Muscle of leg (tissue), 11 donors: Measurements from ENCODE around the gene ZNF644. TPM values are rescaled to one million over a fixed set of nuclear protein-coding genes. Genes with fewer than 3 reads are reported as not detected.
A peak's percentile ranks its signal among the peaks of the same experiment; 100 is the strongest.

ENCODE experiments used
- DNase-seq: peaks from one replicate; pipeline ENCODE4 v3.0.0; 2013
- H3K27ac ChIP-seq: one replicate; pipeline ENCODE4 v1.5.1; 2013; ENCODE audit warnings: mild to moderate bottlenecking, low read length, control low read depth
- H3K27me3 ChIP-seq: one replicate; pipeline ENCODE4 v1.6.1; 2013; ENCODE audit warnings: low read length; ENCODE audit not compliant: control insufficient read depth, insufficient read depth
- H3K36me3 ChIP-seq: one replicate; pipeline ENCODE4 v1.6.1; 2013; ENCODE audit warnings: low read length; ENCODE audit not compliant: control insufficient read depth, insufficient read depth
- H3K4me1 ChIP-seq: one replicate; pipeline ENCODE4 v1.6.1; 2013; ENCODE audit warnings: low read length; ENCODE audit not compliant: control insufficient read depth, insufficient read depth
- H3K4me3 ChIP-seq: one replicate; pipeline ENCODE4 v1.5.1; 2013; ENCODE audit warnings: low read length, control low read depth
- H3K9me3 ChIP-seq: replicated peaks from 2 replicates; pipeline ENCODE4 v1.6.1; 2013; ENCODE audit warnings: low read depth, low read length; ENCODE audit not compliant: control insufficient read depth
- WGBS: methylation state at CpG from one replicate; pipeline ENCODE4 v1.1.5; 2013; ENCODE audit warnings: missing lambda C conversion rate; ENCODE audit not compliant: insufficient coverage; 5-methylcytosine and 5-hydroxymethylcytosine counted together
- polyA plus RNA-seq, 8 donors: library from polyadenylated mRNA; unstranded; fragments of 120-200 nt; gene quantifications; one replicate each; pipeline versions ENCODE4 v1.2.1 to v1.2.3, GENCODE V29; 2013; ENCODE audit warnings: inconsistent platforms in 1 of 8, low replicate concordance in 1 of 8; ENCODE audit not compliant: insufficient read length in 8 of 8, insufficient read depth in 1 of 8
- total RNA-seq: library from RNA; stranded (reverse); fragments of 120-200 nt; gene quantifications from one replicate; pipeline ENCODE4 v1.2.4, GENCODE V29; 2013

The ZNF644 gene
- total and polyA plus RNA-seq, 9 donors = 26.1 to 65.6 (median 38.0) TPM

- H3K9me3 ChIP-seq = no peaks in the 10 kb centered on the region
- H3K4me1 ChIP-seq = peaks cover 6% of the 10 kb centered on the region
- H3K27ac ChIP-seq = no peak overlapping the region
- 100% methylated on average over 3 of the region's 4 CpGs for WGBS
- H3K27me3 ChIP-seq = no peaks in the 10 kb centered on the region
- no peaks in the 10 kb centered on the region for H3K36me3 ChIP-seq
- no peak overlapping the region for H3K4me3 ChIP-seq
- no peak for DNase-seq
These were observed 4.5 kb upstream of the ZNF644 start for GRCh38 chr1:91026320-91026719.

GRCh38 chr1:91024481-91025119, 2.8 kb upstream of the ZNF644 start:
- 38% methylated on average over 1 of the region's 3 CpGs for WGBS

GRCh38 chr1:91022518-91022929, 689 bp upstream of the ZNF644 start:
- no peaks in the 10 kb centered on the region for H3K36me3 ChIP-seq
- H3K27ac ChIP-seq = peak overlapping the region; percentile 100
- DNase-seq = no peak
- WGBS = no CpG with 5 or more reads among the region's 6 CpGs
- H3K27me3 ChIP-seq = no peaks in the 10 kb centered on the region
- H3K9me3 ChIP-seq = no peaks in the 10 kb centered on the region
- peaks cover 8% of the 10 kb centered on the region for H3K4me1 ChIP-seq
- peak overlapping the region; percentile 93 for H3K4me3 ChIP-seq

More at GRCh38 chr1:91024481-91025119, 2.8 kb upstream of the ZNF644 start:
- no peaks in the 10 kb centered on the region for H3K9me3 ChIP-seq
- H3K36me3 ChIP-seq = no peaks in the 10 kb centered on the region
- H3K4me3 ChIP-seq = no peak overlapping the region
- H3K27me3 ChIP-seq = no peaks in the 10 kb centered on the region
- H3K4me1 ChIP-seq = peaks cover 6% of the 10 kb centered on the region
- no peak overlapping the region for H3K27ac ChIP-seq
- peak; percentile 20 for DNase-seq

- Histone ChIP-seq H3K27me3 (no peaks in the 10 kb centered on the region), H3K27ac (peak overlapping the region; percentile 100), H3K36me3 (no peaks in the 10 kb centered on the region), H3K4me3 (peak overlapping the region; percentile 93), H3K4me1 (peaks cover 8% of the 10 kb centered on the region), H3K9me3 (no peaks in the 10 kb centered on the region)
- DNase-seq = peak; percentile 92
- 2% methylated on average over 14 of the region's 33 CpGs for WGBS
These were observed 709 bp downstream of the ZNF644 start for GRCh38 chr1:91020967-91021685.

- H3K4me3 ChIP-seq = peak overlapping the region; percentile 93
- DNase-seq = peak; percentile 59
- peaks cover 8% of the 10 kb centered on the region for H3K4me1 ChIP-seq
- H3K9me3 ChIP-seq = no peaks in the 10 kb centered on the region
- H3K36me3 ChIP-seq = no peaks in the 10 kb centered on the region
- WGBS = no CpG with 5 or more reads among the region's 4 CpGs
- no peaks in the 10 kb centered on the region for H3K27me3 ChIP-seq
- H3K27ac ChIP-seq = peak overlapping the region; percentile 100
These were observed 1.3 kb downstream of the ZNF644 start for GRCh38 chr1:91020486-91020885.

- no peaks in the 10 kb centered on the region for H3K9me3 ChIP-seq
- peaks cover 8% of the 10 kb centered on the region for H3K4me1 ChIP-seq
- H3K27me3 ChIP-seq = no peaks in the 10 kb centered on the region
- no peak overlapping the region for H3K4me3 ChIP-seq
- no CpG with 5 or more reads among the region's 2 CpGs for WGBS
- DNase-seq = peak; percentile 30
- H3K27ac ChIP-seq = no peak overlapping the region
- H3K36me3 ChIP-seq = no peaks in the 10 kb centered on the region
These were observed 3.8 kb downstream of the ZNF644 start for GRCh38 chr1:91018006-91018405.

- Histone ChIP-seq H3K4me1 (peaks cover 2% of the 10 kb centered on the region), H3K27me3 (no peaks in the 10 kb centered on the region), H3K9me3 (no peaks in the 10 kb centered on the region), H3K27ac (no peak overlapping the region), H3K4me3 (no peak overlapping the region), H3K36me3 (peaks cover 3% of the 10 kb centered on the region)
- DNase-seq = no peak
These were observed 5.9 kb downstream of the ZNF644 start for GRCh38 chr1:91015794-91016550.

GRCh38 chr1:91015358-91015780, 6.5 kb downstream of the ZNF644 start:
- peaks cover 3% of the 10 kb centered on the region for H3K36me3 ChIP-seq
- DNase-seq = no peak
- H3K27ac ChIP-seq = no peak overlapping the region
- H3K9me3 ChIP-seq = no peaks in the 10 kb centered on the region
- 60% methylated on average over 1 of the region's 4 CpGs for WGBS
- no peaks in the 10 kb centered on the region for H3K27me3 ChIP-seq
- H3K4me3 ChIP-seq = no peak overlapping the region
- H3K4me1 ChIP-seq = peaks cover 2% of the 10 kb centered on the region

- H3K4me1 ChIP-seq = peaks cover under 1% of the 10 kb centered on the region
- no CpG with 5 or more reads among the region's 1 CpG for WGBS
- H3K4me3 ChIP-seq = no peak overlapping the region
- H3K9me3 ChIP-seq = no peaks in the 10 kb centered on the region
- peaks cover 3% of the 10 kb centered on the region for H3K36me3 ChIP-seq
- no peaks in the 10 kb centered on the region for H3K27me3 ChIP-seq
- DNase-seq = no peak
- H3K27ac ChIP-seq = no peak overlapping the region
These were observed 7.4 kb downstream of the ZNF644 start for GRCh38 chr1:91014475-91014874.

GRCh38 chr1:91013302-91013701, 8.5 kb downstream of the ZNF644 start:
- H3K4me1 ChIP-seq = no peaks in the 10 kb centered on the region
- no peaks in the 10 kb centered on the region for H3K9me3 ChIP-seq
- H3K27ac ChIP-seq = no peak overlapping the region
- DNase-seq = no peak
- no peaks in the 10 kb centered on the region for H3K27me3 ChIP-seq
- peaks cover 3% of the 10 kb centered on the region for H3K36me3 ChIP-seq
- 91% methylated on average over 3 of the region's 4 CpGs for WGBS
- no peak overlapping the region for H3K4me3 ChIP-seq
